Measurements from ENCODE around the gene RPS27A.
"Not testable (repeated sequence)": the region's sequence is repeated elsewhere in the genome, so short reads cannot be mapped to it uniquely, and the experiment has no call there.

Gene RPS27A

GRCh38 chr2:55280851-55281546, 48.5 kb downstream of the RPS27A start:
- H3K36me3 ChIP-seq (ENCODE audit: control insufficient read depth, insufficient read depth, low read length); H3K9me3 ChIP-seq (ENCODE audit: control insufficient read depth, low read length); H3K27me3 ChIP-seq (ENCODE audit: control insufficient read depth, insufficient read depth, low read length); H3K9ac ChIP-seq (ENCODE audit: low read length); H3K4me3 ChIP-seq (ENCODE audit: low read length): not testable (repeated sequence)
- H3K4me1 ChIP-seq (ENCODE audit: control insufficient read depth, insufficient read depth, low read length): peaks cover 12% of the 10 kb centered on the region

- H3K4me3 ChIP-seq (ENCODE audit: low read length): peak overlapping the region; percentile 91
These were observed 49.8 kb downstream of the RPS27A start for GRCh38 chr2:55282110-55282917.

GRCh38 chr2:55283083-55283482, 50.6 kb downstream of the RPS27A start:
- no peaks in the 10 kb centered on the region for H3K9me3 ChIP-seq (ENCODE audit: control insufficient read depth, low read length)
- H3K4me3 ChIP-seq (ENCODE audit: low read length): no peak overlapping the region
- no peaks in the 10 kb centered on the region for H3K36me3 ChIP-seq (ENCODE audit: control insufficient read depth, insufficient read depth, low read length)
- H3K27me3 ChIP-seq (ENCODE audit: control insufficient read depth, insufficient read depth, low read length): no peaks in the 10 kb centered on the region
- no peak overlapping the region for H3K9ac ChIP-seq (ENCODE audit: low read length)
- peaks cover 12% of the 10 kb centered on the region for H3K4me1 ChIP-seq (ENCODE audit: control insufficient read depth, insufficient read depth, low read length)

More at GRCh38 chr2:55282110-55282917, 49.8 kb downstream of the RPS27A start:
- no peaks in the 10 kb centered on the region for H3K9me3 ChIP-seq (ENCODE audit: control insufficient read depth, low read length)
- H3K27me3 ChIP-seq (ENCODE audit: control insufficient read depth, insufficient read depth, low read length): no peaks in the 10 kb centered on the region
- peak overlapping the region; percentile 90 for H3K9ac ChIP-seq (ENCODE audit: low read length)
- H3K4me1 ChIP-seq (ENCODE audit: control insufficient read depth, insufficient read depth, low read length): peaks cover 12% of the 10 kb centered on the region
- H3K36me3 ChIP-seq (ENCODE audit: control insufficient read depth, insufficient read depth, low read length): no peaks in the 10 kb centered on the region
